HepG2 (cell line): ENCODE results near the gene BDH2. TPM values are rescaled to one million over a fixed set of nuclear protein-coding genes. Genes with fewer than 3 reads are reported as not detected.

Experiments used
- ATAC-seq: fragments of 200-7000 bp; cut with Tn5 transposase; 3 replicates; pipeline ENCODE4 v1.9.1; 2020; ENCODE audit warnings: mild to moderate bottlenecking, moderate library complexity
- BruUV-seq: library from RNA; stranded (reverse); fragments of 400-500 nt; replicated peaks from 2 replicates; lab custom pipeline; 2021; lab: Mats Ljungman, UMichigan
- CTCF ChIA-PET: fragments of 300-600 bp; formaldehyde crosslinking; extraction: SDS; loops from one replicate; lab custom pipeline; 2021; ENCODE audit warnings: low total read pairs, inconsistent platforms, low intra/inter-chr PET ratio; lab: Yijun Ruan, JAX
- POLR2A ChIA-PET: fragments of 350-600 bp; sonication (Branson Sonifier 250); formaldehyde crosslinking; loops from one replicate; lab custom pipeline; 2020; ENCODE audit warnings: antibody characterized with exemption, inconsistent platforms; lab: Yijun Ruan, JAX
- DNase-seq: peaks from one replicate; pipeline ENCODE4 v3.0.0-alpha.2; 2015; ENCODE audit warnings: low spot score
- FAIRE-seq: peaks from 3 replicates; lab custom pipeline; 2011; peaks lifted over from hg19 to GRCh38; lab: Jason Lieb, UNC
- H2AFZ ChIP-seq: one replicate; pipeline ENCODE4 v1.6.1; 2011; ENCODE audit warnings: low read length, inconsistent platforms
- H3K27ac ChIP-seq: fragments of 300-600 bp; 3 replicates; pipeline ENCODE4 v1.8.0; 2011; ENCODE audit warnings: mixed run types, mild to moderate bottlenecking, mixed read lengths, low read length, inconsistent platforms; ENCODE audit not compliant: insufficient read depth; ENCODE audit errors: extremely low read length
- H3K27me3 ChIP-seq, 2 experiments: fragments of 200-600 bp in 1 of 2; 2 replicates in 1 of 2; 3 replicates in 1 of 2; pipeline versions ENCODE4 v1.6.0 to v1.8.0; 2011; ENCODE audit warnings: low read length in 2 of 2, mild to moderate bottlenecking in 2 of 2, moderate library complexity in 2 of 2, inconsistent platforms in 1 of 2; ENCODE audit not compliant: insufficient read depth in 2 of 2, control insufficient read depth in 1 of 2
- H3K36me3 ChIP-seq, 2 experiments: fragments of 200-600 bp in 1 of 2; replicated peaks in 1 of 2; 2 replicates in 1 of 2; 3 replicates in 1 of 2; pipeline versions ENCODE4 v1.5.1 to v1.8.0; 2011; ENCODE audit warnings: low read length in 2 of 2, inconsistent platforms in 1 of 2; ENCODE audit not compliant: insufficient read depth in 2 of 2, control insufficient read depth in 1 of 2
- H3K4me1 ChIP-seq: 2 replicates; pipeline ENCODE4 v1.5.1; 2012; ENCODE audit warnings: low read length, inconsistent platforms; ENCODE audit not compliant: insufficient read depth
- H3K4me2 ChIP-seq: 2 replicates; pipeline ENCODE4 v1.6.0; 2011; ENCODE audit warnings: low read depth, low read length, inconsistent platforms
- H3K4me3 ChIP-seq, 3 experiments: fragments of 200-600 bp in 1 of 3; sonication (generic), shearing (Covaris generic) in 1 of 3; replicated peaks in 1 of 3; 2 replicates each; pipeline ENCODE4 v1.5.1; 2011 to 2016; ENCODE audit warnings: low read length in 3 of 3, inconsistent platforms in 2 of 3, low read depth in 2 of 3, mild to moderate bottlenecking in 2 of 3, control low read depth in 1 of 3, mixed read lengths in 1 of 3; ENCODE audit not compliant: insufficient read depth in 1 of 3
- H3K79me2 ChIP-seq: one replicate; pipeline ENCODE4 v1.6.1; 2011; ENCODE audit warnings: low read length, inconsistent platforms; ENCODE audit not compliant: insufficient read depth
- H3K9ac ChIP-seq: 2 replicates; pipeline ENCODE4 v1.6.0; 2011; ENCODE audit warnings: mild to moderate bottlenecking, low read depth, low read length, inconsistent platforms; ENCODE audit not compliant: insufficient read depth
- H3K9me3 ChIP-seq: 2 replicates; pipeline ENCODE4 v1.5.1; 2012; ENCODE audit warnings: mild to moderate bottlenecking, low read length
- H4K20me1 ChIP-seq: 2 replicates; pipeline ENCODE4 v1.6.0; 2011; ENCODE audit warnings: inconsistent platforms, mild to moderate bottlenecking, low read length, moderate library complexity; ENCODE audit not compliant: insufficient read depth
- AGO2 ChIP-seq: fragments of 200-400 bp; formaldehyde crosslinking; optimal IDR thresholded peaks from 2 replicates; pipeline ENCODE3; 2017; ENCODE audit warnings: mild to moderate bottlenecking, low read depth, low read length, moderate library complexity
- NCOA2 ChIP-seq: sonication (generic); formaldehyde crosslinking; IDR thresholded peaks from 2 replicates; pipeline ENCODE4 v1.8.0; 2022; ENCODE audit warnings: inconsistent platforms
- TSC22D2 ChIP-seq: sonication (generic); formaldehyde crosslinking; IDR thresholded peaks from 2 replicates; pipeline ENCODE4 v1.5.1; 2020; ENCODE audit warnings: missing genetic modification reagents, mild to moderate bottlenecking, borderline replicate concordance
- ZNF121 ChIP-seq: sonication (generic); formaldehyde crosslinking; IDR thresholded peaks from 2 replicates; pipeline ENCODE4 v1.5.0; 2020; ENCODE audit warnings: mild to moderate bottlenecking, missing genetic modification reagents
- ZNF354B ChIP-seq: sonication (generic); formaldehyde crosslinking; IDR thresholded peaks from 2 replicates; pipeline ENCODE4 v1.8.0; 2022; ENCODE audit warnings: mild to moderate bottlenecking, missing genetic modification reagents
- ZNF678 ChIP-seq: sonication (generic); formaldehyde crosslinking; IDR thresholded peaks from 2 replicates; pipeline ENCODE4 v1.4.0; 2020; ENCODE audit warnings: mild to moderate bottlenecking, missing genetic modification reagents
- WGBS: methylation state at CpG from one replicate; pipeline ENCODE4 v1.1.6; 2017; ENCODE audit warnings: low lambda C conversion rate; 5-methylcytosine and 5-hydroxymethylcytosine counted together
- in situ Hi-C: cut with HindIII; loops from 2 replicates; pipeline ENCODE4 v1.10.0; 2017; ENCODE audit warnings: low pct_unique_long_range_greater_than_20kb; ENCODE audit not compliant: extremely low pct_ligation_motif_present
- intact Hi-C: fragments of 100-400 bp; cut with micrococcal nuclease; formaldehyde crosslinking; loops from one replicate; pipeline ENCODE4 v1.10.0; 2022; ENCODE audit not compliant: unreplicated experiment
- polyA plus RNA-seq, 8 experiments: library from polyadenylated mRNA; depleted of rRNA in 3 of 8; stranded (reverse) in 7 of 8; unstranded in 1 of 8; fragments of >200 nt; fragmentation: Illumina TruSeq in 4 of 8; extraction: Trizol in 4 of 8; gene quantifications; 2 replicates each; pipeline versions ENCODE4 v1.2.1 to v1.2.3, GENCODE V29; 2011 to 2016; ENCODE audit warnings: low read depth in 4 of 8, missing spikeins in 1 of 8, mixed read lengths in 1 of 8; ENCODE audit not compliant: insufficient read depth in 1 of 8
- total RNA-seq, 5 experiments: library from RNA; depleted of rRNA; stranded (reverse); fragments of >200 nt; fragmentation: Illumina TruSeq; extraction: Trizol; gene quantifications; 2 replicates each; pipeline ENCODE4 v1.2.3, GENCODE V29; 2016; ENCODE audit warnings: low read depth in 1 of 5
- TF ChIP-seq, protein P1 (sequence below): sonication (generic); formaldehyde crosslinking; IDR thresholded peaks from 2 replicates; pipeline ENCODE4 v1.4.0; 2020; ENCODE audit warnings: mild to moderate bottlenecking, missing genetic modification reagents
- TF ChIP-seq, protein P2 (sequence below): sonication (generic); formaldehyde crosslinking; IDR thresholded peaks from 2 replicates; pipeline ENCODE4 v1.5.0; 2020; ENCODE audit warnings: missing genetic modification reagents, mild to moderate bottlenecking, borderline replicate concordance
- TF ChIP-seq, protein P3 (sequence below): sonication (generic); formaldehyde crosslinking; IDR thresholded peaks from 2 replicates; pipeline ENCODE4 v1.4.0; 2020; ENCODE audit warnings: missing genetic modification reagents, low read depth, mild to moderate bottlenecking, borderline replicate concordance
- TF ChIP-seq, protein P4 (sequence below), 2 experiments: sonication (generic) in 1 of 2; formaldehyde crosslinking in 1 of 2; IDR thresholded peaks; 2 replicates each; pipeline versions ENCODE4 v1.4.0 to v1.6.1; 2016 to 2020; ENCODE audit warnings: borderline replicate concordance in 1 of 2, low read depth in 1 of 2, mild to moderate bottlenecking in 1 of 2, missing genetic modification reagents in 1 of 2

Gene BDH2
- total and polyA plus RNA-seq, 2 of the 13 experiments (the other 11 are each of a cell fraction or from before 2014, with no cell fraction given) = 34.8 to 46.2 TPM

DNA sequence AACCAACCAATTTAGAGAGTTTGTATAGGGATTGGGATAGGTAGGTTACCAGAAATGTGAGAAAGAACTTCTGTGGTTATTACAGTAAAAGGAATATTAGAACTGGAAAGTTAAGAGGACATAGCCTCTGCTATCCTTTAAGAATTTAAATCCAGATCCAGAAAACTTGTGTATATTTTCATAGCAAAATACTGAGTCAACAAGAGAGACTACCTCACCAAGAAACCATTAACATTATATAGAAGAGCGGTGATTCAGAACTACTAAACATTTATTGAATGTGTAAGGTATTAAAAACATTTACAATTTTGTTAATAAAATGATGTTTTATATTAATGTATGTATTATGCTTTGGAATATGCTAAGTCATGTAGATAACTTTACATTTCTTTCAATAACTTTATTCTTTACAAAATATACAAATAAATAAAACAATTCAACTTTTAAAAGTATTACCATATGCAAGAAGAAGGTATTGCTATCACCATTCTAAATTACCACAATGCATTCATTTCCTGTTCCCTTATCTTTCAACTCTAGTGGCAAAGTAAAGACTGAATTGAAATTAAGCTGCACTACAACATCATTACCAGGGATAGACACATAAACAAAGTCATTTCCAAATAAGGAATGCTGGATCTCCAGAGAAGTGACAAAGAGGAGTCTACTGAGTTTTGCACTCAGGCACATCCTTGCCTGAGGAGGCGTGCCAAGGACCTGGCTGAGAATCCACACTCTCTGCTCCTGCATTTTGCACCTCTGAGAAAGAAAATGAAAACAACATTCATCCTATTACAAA lies 6.1 kb upstream of the BDH2 start:
- FAIRE-seq = no peak
- H3K4me3 ChIP-seq = no peak overlapping the region
- no peak overlapping the region for H3K4me2 ChIP-seq
- no peaks in the 10 kb centered on the region for H4K20me1 ChIP-seq
- ATAC-seq = no peak
- in situ Hi-C loops = no loop called here
- no peak overlapping the region for H3K9ac ChIP-seq
- DNase-seq = no peak
- H3K4me1 ChIP-seq = peaks cover under 1% of the 10 kb centered on the region; the same call in 1 of the 2 replicates
- H3K36me3 ChIP-seq = peaks cover 3 to 34% of the 10 kb centered on the region in 2 experiments
- CTCF ChIA-PET = no interaction called here
- no peak for TF ChIP-seq ZNF354B (CRISPR knock-in tag)
- TF ChIP-seq ZNF678 (CRISPR knock-in tag) = no peak
- TF ChIP-seq ZNF121 (CRISPR knock-in tag) = no peak
- TF ChIP-seq NCOA2 = no peak
- TF ChIP-seq, protein P1, sequence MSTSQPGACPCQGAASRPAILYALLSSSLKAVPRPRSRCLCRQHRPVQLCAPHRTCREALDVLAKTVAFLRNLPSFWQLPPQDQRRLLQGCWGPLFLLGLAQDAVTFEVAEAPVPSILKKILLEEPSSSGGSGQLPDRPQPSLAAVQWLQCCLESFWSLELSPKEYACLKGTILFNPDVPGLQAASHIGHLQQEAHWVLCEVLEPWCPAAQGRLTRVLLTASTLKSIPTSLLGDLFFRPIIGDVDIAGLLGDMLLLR (CRISPR knock-in tag) = no peak
- TF ChIP-seq, protein P2, sequence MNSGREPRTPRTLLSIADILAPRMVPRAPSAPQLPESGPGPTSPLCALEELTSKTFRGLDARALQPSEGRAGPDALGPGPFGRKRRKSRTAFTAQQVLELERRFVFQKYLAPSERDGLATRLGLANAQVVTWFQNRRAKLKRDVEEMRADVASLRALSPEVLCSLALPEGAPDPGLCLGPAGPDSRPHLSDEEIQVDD = no peak
- no peak for TF ChIP-seq AGO2
- TF ChIP-seq TSC22D2 (CRISPR knock-in tag) = no peak
- TF ChIP-seq, protein P3, sequence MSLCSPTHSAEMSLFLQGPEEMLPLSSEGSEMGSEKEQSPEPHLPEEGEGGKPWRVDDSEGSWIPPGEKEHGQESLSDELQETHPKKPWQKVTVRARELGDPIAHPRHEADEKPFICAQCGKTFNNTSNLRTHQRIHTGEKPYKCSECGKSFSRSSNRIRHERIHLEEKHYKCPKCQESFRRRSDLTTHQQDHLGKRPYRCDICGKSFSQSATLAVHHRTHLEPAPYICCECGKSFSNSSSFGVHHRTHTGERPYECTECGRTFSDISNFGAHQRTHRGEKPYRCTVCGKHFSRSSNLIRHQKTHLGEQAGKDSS (CRISPR knock-in tag) = no peak
- TF ChIP-seq, protein P4, sequence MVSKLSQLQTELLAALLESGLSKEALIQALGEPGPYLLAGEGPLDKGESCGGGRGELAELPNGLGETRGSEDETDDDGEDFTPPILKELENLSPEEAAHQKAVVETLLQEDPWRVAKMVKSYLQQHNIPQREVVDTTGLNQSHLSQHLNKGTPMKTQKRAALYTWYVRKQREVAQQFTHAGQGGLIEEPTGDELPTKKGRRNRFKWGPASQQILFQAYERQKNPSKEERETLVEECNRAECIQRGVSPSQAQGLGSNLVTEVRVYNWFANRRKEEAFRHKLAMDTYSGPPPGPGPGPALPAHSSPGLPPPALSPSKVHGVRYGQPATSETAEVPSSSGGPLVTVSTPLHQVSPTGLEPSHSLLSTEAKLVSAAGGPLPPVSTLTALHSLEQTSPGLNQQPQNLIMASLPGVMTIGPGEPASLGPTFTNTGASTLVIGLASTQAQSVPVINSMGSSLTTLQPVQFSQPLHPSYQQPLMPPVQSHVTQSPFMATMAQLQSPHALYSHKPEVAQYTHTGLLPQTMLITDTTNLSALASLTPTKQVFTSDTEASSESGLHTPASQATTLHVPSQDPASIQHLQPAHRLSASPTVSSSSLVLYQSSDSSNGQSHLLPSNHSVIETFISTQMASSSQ (IDR thresholded peaks at IDR 0.05; ENCODE audit: low read depth) = no peak
- TF ChIP-seq, protein P4 (CRISPR knock-in tag; IDR thresholded peaks at IDR 0.05; ENCODE audit: borderline replicate concordance) = no peak
- TF ChIP-seq, all 625 proteins: peak for 0
- Histone ChIP-seq H3K9me3 (no peaks in the 10 kb centered on the region), H3K27me3 (no peaks in the 10 kb centered on the region), H3K79me2 (no peaks in the 10 kb centered on the region), H3K27ac (no peak overlapping the region), H2AFZ (no peak overlapping the region)
- intact Hi-C loops = no loop called here
- BruUV-seq = no TSS peak
- POLR2A ChIA-PET = no interaction called here
- WGBS = 93% methylated on average over 2 of the region's 2 CpGs
